ENCODE measurements around the gene EAF1.

The EAF1 gene

GRCh38 chr3:15431256-15431837 lies 3.9 kb downstream of the EAF1 start:
- DNase-seq (no peak), ATAC-seq (no peak)
- H3K9me3 Mint-ChIP-seq: peaks cover 0 to 5% of the 10 kb centered on the region in 2 donors
- no peak overlapping the region for H3K4me3 Mint-ChIP-seq
- peak overlapping the region in 1 of 2 donors; percentile 62 for H3K27ac Mint-ChIP-seq
- H3K4me1 Mint-ChIP-seq: peaks cover 37% of the 10 kb centered on the region
- H3K27me3 Mint-ChIP-seq: no peaks in the 10 kb centered on the region

GRCh38 chr3:15433531-15433930 lies 6.1 kb downstream of the EAF1 start:
- DNase-seq (no peak), ATAC-seq (no peak)
- H3K9me3 Mint-ChIP-seq: no peaks in the 10 kb centered on the region
- peaks cover 25% of the 10 kb centered on the region for H3K4me1 Mint-ChIP-seq
- no peak overlapping the region for H3K27ac Mint-ChIP-seq
- H3K27me3 Mint-ChIP-seq: no peaks in the 10 kb centered on the region
- no peak overlapping the region for H3K4me3 Mint-ChIP-seq

- Mint-ChIP-seq H3K4me3 (no peak overlapping the region), H3K4me1 (peaks cover 13% of the 10 kb centered on the region), H3K9me3 (no peaks in the 10 kb centered on the region), H3K27ac (no peak overlapping the region), H3K27me3 (no peaks in the 10 kb centered on the region)
- ATAC-seq (no peak), DNase-seq (no peak)
Observed at GRCh38 chr3:15434756-15435155, 7.4 kb downstream of the EAF1 start.

DNA sequence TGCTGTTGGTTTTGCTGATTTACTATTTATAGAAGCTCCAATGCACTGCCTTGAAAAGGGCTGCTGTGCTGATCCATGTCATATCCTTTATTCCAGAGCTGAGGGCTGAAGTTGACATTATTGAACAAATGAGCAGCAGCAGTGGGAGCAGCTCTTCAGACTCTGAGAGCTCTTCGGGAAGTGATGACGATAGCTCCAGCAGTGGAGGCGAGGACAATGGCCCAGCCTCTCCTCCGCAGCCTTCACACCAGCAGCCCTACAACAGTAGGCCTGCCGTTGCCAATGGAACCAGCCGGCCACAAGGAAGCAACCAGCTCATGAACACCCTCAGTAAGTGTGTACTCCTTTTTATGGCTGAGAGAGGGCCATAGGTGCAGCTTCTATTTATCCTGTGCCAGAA lies 8.8 kb downstream of the EAF1 start:
- H3K4me3 Mint-ChIP-seq: no peak overlapping the region
- no peaks in the 10 kb centered on the region for H3K27me3 Mint-ChIP-seq
- H3K9me3 Mint-ChIP-seq: no peaks in the 10 kb centered on the region
- H3K27ac Mint-ChIP-seq: no peak overlapping the region
- DNase-seq: no peak
- ATAC-seq: no peak
- H3K4me1 Mint-ChIP-seq: peaks cover 11% of the 10 kb centered on the region

DNA sequence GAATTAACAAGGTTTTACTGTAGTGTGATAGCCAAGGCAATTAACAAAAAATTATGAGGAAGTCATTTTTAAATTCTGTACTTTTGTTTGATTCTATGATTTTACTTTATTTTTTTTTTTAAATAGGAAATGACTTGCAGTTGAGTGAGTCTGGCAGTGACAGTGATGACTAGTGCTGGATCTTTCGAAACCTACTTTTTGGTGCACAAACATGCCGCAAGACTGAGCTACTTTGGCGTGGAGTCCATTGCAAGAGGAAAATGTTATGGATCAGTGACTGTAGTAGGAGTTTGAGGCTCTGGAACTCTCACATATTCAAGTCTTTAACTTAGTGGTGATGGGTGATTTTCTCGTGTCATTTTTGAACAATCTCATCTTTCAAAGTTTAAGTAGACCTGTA lies 11.6 kb downstream of the EAF1 start:
- Mint-ChIP-seq H3K27me3 (no peaks in the 10 kb centered on the region), H3K4me1 (peaks cover 8% of the 10 kb centered on the region), H3K9me3 (no peaks in the 10 kb centered on the region), H3K27ac (no peak overlapping the region), H3K4me3 (no peak overlapping the region)
- DNase-seq (no peak), ATAC-seq (no peak)

- ATAC-seq (no peak), DNase-seq (no peak)
Observed at GRCh38 chr3:15439476-15439875, 12.1 kb downstream of the EAF1 start.

DNA sequence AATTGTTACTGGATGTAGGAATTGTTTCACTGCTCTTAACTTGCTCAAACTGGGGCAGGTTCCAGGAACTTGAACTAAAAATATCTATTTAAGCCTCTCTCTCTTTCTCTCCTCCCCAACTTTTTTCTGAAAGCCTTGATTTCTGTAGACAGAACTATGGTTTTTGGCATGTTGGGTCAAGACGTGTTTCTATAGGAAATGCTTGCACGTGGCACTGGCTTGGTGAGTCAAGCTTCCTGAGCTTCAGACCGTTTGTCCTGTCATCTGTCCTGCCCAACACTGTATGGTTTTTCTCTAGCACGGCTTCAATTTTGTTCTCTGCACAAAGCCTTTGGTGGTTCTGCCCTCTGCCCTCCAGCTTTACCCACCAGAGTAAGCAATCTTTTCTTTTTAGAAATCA lies 13.5 kb downstream of the EAF1 start:
- H3K4me3 Mint-ChIP-seq: no peak overlapping the region

More at GRCh38 chr3:15439476-15439875, 12.1 kb downstream of the EAF1 start:
- Mint-ChIP-seq H3K4me3 (no peak overlapping the region), H3K4me1 (peaks cover 8% of the 10 kb centered on the region), H3K9me3 (no peaks in the 10 kb centered on the region), H3K27ac (no peak overlapping the region), H3K27me3 (no peaks in the 10 kb centered on the region)

DNA sequence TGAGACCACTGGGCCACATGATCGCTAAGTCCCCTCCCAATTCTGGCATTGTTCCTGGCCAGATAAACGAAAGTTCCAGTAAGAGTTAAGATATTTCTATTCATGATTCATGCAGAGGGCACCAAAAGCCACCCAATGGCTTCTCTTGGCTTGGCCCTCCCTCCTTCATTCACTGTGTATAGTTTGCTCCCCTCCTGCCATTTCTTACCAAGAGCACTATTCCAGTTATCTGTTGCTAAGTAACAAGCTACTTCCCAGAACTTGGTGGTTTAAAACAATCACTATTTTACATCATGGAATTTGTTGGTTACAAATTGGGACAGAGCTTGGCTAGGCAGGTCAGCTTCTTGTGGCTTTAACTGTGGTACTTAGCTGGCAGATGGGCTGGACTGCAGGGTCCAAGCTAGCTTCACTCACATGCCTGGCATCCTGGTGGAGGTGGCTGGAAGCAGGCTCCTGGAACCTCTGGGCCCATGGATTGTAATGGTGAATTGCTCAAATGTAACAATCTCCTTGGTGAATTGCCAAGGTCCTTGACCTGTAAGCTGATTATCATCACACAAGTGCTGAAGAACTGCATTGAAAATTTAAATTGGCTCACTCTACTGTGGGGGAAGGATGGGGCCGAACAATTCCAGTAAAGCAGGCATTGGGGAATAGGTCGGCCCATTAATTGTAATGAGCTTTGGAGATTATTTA lies 16.6 kb downstream of the EAF1 start:
- DNase-seq: no peak
- Mint-ChIP-seq H3K27me3 (no peaks in the 10 kb centered on the region), H3K4me1 (peaks cover 8% of the 10 kb centered on the region), H3K9me3 (no peaks in the 10 kb centered on the region), H3K27ac (peak overlapping the region in 1 of 2 donors; percentile 52), H3K4me3 (no peak overlapping the region)
- ATAC-seq: no peak

More for the DNA sequence above, 13.5 kb downstream of the EAF1 start:
- ATAC-seq: no peak
- Mint-ChIP-seq H3K4me1 (peaks cover 8% of the 10 kb centered on the region), H3K27ac (no peak overlapping the region), H3K9me3 (no peaks in the 10 kb centered on the region), H3K27me3 (no peaks in the 10 kb centered on the region)
- no peak for DNase-seq

GRCh38 chr3:15449489-15450224 lies 22.3 kb downstream of the EAF1 start:
- H3K4me1 Mint-ChIP-seq: no peaks in the 10 kb centered on the region
- no peak for DNase-seq
- H3K9me3 Mint-ChIP-seq: no peaks in the 10 kb centered on the region
- ATAC-seq: no peak
- H3K27ac Mint-ChIP-seq: peak overlapping the region in 1 of 2 donors; percentile 72
- H3K4me3 Mint-ChIP-seq: no peak overlapping the region
- H3K27me3 Mint-ChIP-seq: no peaks in the 10 kb centered on the region

- no peak for ATAC-seq
- Mint-ChIP-seq H3K4me1 (no peaks in the 10 kb centered on the region), H3K27ac (no peak overlapping the region), H3K4me3 (no peak overlapping the region), H3K9me3 (no peaks in the 10 kb centered on the region), H3K27me3 (no peaks in the 10 kb centered on the region)
- no peak for DNase-seq
Observed at GRCh38 chr3:15450438-15451215, 23.2 kb downstream of the EAF1 start.

GRCh38 chr3:15451216-15452113 lies 24.1 kb downstream of the EAF1 start:
- ATAC-seq: no peak
- no peak for DNase-seq
- no peaks in the 10 kb centered on the region for H3K4me1 Mint-ChIP-seq
- no peaks in the 10 kb centered on the region for H3K9me3 Mint-ChIP-seq
- H3K27ac Mint-ChIP-seq: no peak overlapping the region
- no peak overlapping the region for H3K4me3 Mint-ChIP-seq
- H3K27me3 Mint-ChIP-seq: no peaks in the 10 kb centered on the region

- Mint-ChIP-seq H3K4me1 (no peaks in the 10 kb centered on the region), H3K9me3 (no peaks in the 10 kb centered on the region), H3K4me3 (no peak overlapping the region), H3K27me3 (no peaks in the 10 kb centered on the region), H3K27ac (no peak overlapping the region)
- ATAC-seq (no peak), DNase-seq (no peak)
Observed at GRCh38 chr3:15452156-15452555, 24.8 kb downstream of the EAF1 start.

DNA sequence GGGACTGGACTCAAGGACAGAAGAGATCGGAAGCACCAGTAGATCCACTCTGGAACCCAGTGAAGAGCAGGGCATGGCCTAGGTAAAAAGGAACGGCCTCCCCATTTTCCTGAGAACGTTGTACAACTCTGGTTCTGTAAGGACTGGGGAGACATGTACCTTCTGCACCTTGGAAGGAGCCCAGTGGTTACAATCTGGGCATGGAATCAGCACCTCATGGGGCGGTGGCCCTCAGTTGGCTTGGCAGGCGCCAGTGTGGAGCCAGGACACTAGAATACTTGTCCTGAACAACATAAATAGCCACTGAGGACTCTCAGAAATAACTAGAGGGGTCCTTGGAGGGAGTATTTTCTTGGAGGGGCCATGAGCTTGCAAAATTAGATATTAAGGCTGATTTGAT lies 25.6 kb downstream of the EAF1 start:
- H3K27me3 Mint-ChIP-seq: no peaks in the 10 kb centered on the region
- H3K4me3 Mint-ChIP-seq: no peak overlapping the region
- H3K4me1 Mint-ChIP-seq: no peaks in the 10 kb centered on the region
- no peak for DNase-seq
- no peak for ATAC-seq
- H3K9me3 Mint-ChIP-seq: no peaks in the 10 kb centered on the region
- no peak overlapping the region for H3K27ac Mint-ChIP-seq

DNA sequence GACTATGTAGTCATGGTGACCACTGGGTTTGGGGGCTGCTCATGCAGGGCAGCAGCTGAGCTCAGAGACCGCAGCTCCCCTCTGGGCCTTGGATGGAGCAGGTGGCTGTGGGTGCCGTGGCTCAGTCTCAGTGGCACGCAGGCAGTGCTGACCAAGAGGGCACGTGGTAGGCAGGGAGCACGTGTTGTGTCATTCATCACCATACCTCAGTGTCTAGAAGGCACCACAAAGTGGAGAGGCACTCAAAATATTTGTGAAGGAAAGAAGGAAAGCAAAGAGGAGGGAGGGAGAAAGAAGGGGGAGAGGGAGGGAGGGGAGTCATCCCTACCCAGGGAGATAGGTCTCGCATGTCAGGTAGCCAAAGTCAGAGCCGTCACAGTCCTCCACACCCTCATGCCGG lies 26.1 kb downstream of the EAF1 start:
- H3K27ac Mint-ChIP-seq: no peak overlapping the region
- H3K27me3 Mint-ChIP-seq: no peaks in the 10 kb centered on the region
- ATAC-seq: no peak

More for the DNA sequence above, 26.1 kb downstream of the EAF1 start:
- no peak overlapping the region for H3K4me3 Mint-ChIP-seq
- DNase-seq: no peak
- no peaks in the 10 kb centered on the region for H3K4me1 Mint-ChIP-seq
- peaks cover 0 to 4% of the 10 kb centered on the region in 2 donors for H3K9me3 Mint-ChIP-seq

All from stimulated activated naive CD8-positive, alpha-beta T cell treated with anti-CD3 and anti-CD28 coated beads, Interleukin-15, amount 100 ng/mL, for 72 hours (primary cell).